Measurements from ENCODE around the gene COQ8A.

- TF ChIP-seq ZBTB7A (IDR thresholded peaks at IDR 0.05; ENCODE audit: low read depth) (no peak), CEBPB (IDR thresholded peaks at IDR 0.05) (no peak), RAD21 (IDR thresholded peaks at IDR 0.05; ENCODE audit: low read depth) (no peak), CREB1 (IDR thresholded peaks at IDR 0.05; ENCODE audit: low read depth) (no peak), TAF1 (IDR thresholded peaks at IDR 0.05; ENCODE audit: low read depth) (no peak), EP300 (IDR thresholded peaks at IDR 0.05; ENCODE audit: borderline replicate concordance) (no peak), MAX (IDR thresholded peaks at IDR 0.05) (no peak), YY1 (IDR thresholded peaks at IDR 0.05; ENCODE audit: low read depth) (no peak), TCF12 (IDR thresholded peaks at IDR 0.05; ENCODE audit: low read depth) (no peak)
These were observed 43.9 kb downstream of the COQ8A start for GRCh38 chr1:226983992-226984364.

Measured in Ishikawa (cell line).